Heart left ventricle (tissue), 13 donors: ENCODE results near the gene CACNA1E.

Experiments
- POLR2A ChIP-seq, 2 donors: fragments of 450-650 bp; IDR thresholded peaks; one replicate each; pipeline ENCODE4 v1.6.1; 2017; ENCODE audit warnings: antibody characterized with exemption in 2 of 2, mild to moderate bottlenecking in 2 of 2, moderate library complexity in 2 of 2
- TF ChIP-seq, protein P1 (sequence below), 12 donors: fragments of 200-600 bp; sonication (generic) in 4 of 12; IDR thresholded peaks; one replicate each; pipeline versions ENCODE4 v1.5.0 to v1.8.0; 2018 to 2022; ENCODE audit warnings: antibody characterized with exemption in 12 of 12, mild to moderate bottlenecking in 5 of 12
- donor health status: ischemic (EF 13 %, LVEDD 7.1; RV severe dilation, severe dysfunction).
- donor health status: DM: no; HTN: yes; CAD: no.
- donor health status: DM: no; HTN: no; CAD: no.
- donor health status: ischemic (EF 25% LVEDD 6.9; RV normal size, moderate dysfunction).
- donor health status: ischemic (EF 25% LVEDD 5.7; RV mildly dilated, moderate dysfunction).
- donor health status: ischemic (EF 35%, LVEDD 5.7; RV mildly dilated, moderate dysfunction).
- donor health status: nonischemic (EF 11% LVEDD 7.7; RV severe dilation, severe dysfunction).
- donor health status: DM: yes; HTN: yes; CAD: no.
- donor health status: PGD.
- donor health status: ischemic (EF 29% LVEDD 5.4; RV normal size, mild dysfunction).
- donor health status: nonischemic (EF 23%, LVEDD 6.1; RV moderate dilation, normal function).

DNA sequence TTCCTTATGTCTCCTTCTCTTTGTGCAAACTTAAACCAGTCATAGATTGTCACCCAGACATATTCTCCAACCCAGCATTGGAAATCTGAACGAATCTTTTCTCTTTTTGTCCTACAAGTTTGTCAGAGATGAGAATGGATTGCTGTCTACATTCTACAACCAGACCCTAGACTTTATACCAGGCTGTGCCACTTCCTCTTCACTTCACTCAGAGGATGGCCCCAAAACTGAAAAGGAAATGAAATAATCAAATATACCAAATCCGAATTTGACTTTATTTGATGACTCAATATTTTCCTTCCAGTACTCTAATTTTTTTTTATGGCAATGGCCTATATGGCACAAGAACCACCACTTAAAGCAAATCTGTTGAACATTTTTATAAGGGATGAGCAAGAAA lies 321.7 kb downstream of the CACNA1E start:
- TF ChIP-seq, protein P1, sequence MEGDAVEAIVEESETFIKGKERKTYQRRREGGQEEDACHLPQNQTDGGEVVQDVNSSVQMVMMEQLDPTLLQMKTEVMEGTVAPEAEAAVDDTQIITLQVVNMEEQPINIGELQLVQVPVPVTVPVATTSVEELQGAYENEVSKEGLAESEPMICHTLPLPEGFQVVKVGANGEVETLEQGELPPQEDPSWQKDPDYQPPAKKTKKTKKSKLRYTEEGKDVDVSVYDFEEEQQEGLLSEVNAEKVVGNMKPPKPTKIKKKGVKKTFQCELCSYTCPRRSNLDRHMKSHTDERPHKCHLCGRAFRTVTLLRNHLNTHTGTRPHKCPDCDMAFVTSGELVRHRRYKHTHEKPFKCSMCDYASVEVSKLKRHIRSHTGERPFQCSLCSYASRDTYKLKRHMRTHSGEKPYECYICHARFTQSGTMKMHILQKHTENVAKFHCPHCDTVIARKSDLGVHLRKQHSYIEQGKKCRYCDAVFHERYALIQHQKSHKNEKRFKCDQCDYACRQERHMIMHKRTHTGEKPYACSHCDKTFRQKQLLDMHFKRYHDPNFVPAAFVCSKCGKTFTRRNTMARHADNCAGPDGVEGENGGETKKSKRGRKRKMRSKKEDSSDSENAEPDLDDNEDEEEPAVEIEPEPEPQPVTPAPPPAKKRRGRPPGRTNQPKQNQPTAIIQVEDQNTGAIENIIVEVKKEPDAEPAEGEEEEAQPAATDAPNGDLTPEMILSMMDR (IDR thresholded peaks at IDR 0.05) = no peak
- TF ChIP-seq POLR2A (IDR thresholded peaks at IDR 0.05) = no peak
